Measurements from ENCODE around the gene CPLX3.

The CPLX3 gene

GRCh38 chr15:74788683-74789151, 37.7 kb upstream of the CPLX3 start:
- DNase-seq, result no peak

GRCh38 chr15:74789171-74789631, 37.2 kb upstream of the CPLX3 start:
- DNase-seq, result no peak

- DNase-seq, result no peak
Measured at GRCh38 chr15:74789741-74790079, 36.7 kb upstream of the CPLX3 start.

- no peak for DNase-seq
Measured at GRCh38 chr15:74790080-74790916, 36.1 kb upstream of the CPLX3 start.

GRCh38 chr15:74791007-74791406, 35.4 kb upstream of the CPLX3 start:
- DNase-seq, result no peak

- DNase-seq, result no peak
Measured at GRCh38 chr15:74791667-74792066, 34.8 kb upstream of the CPLX3 start.

GRCh38 chr15:74792227-74793016, 34.0 kb upstream of the CPLX3 start:
- DNase-seq, result no peak

- DNase-seq, result no peak
Measured at GRCh38 chr15:74793135-74794028, 33.0 kb upstream of the CPLX3 start.

GRCh38 chr15:74794248-74794969, 32.0 kb upstream of the CPLX3 start:
- DNase-seq, result no peak

- DNase-seq, result no peak
Measured at GRCh38 chr15:74794970-74795349, 31.5 kb upstream of the CPLX3 start.

- DNase-seq, result no peak
Measured at GRCh38 chr15:74795966-74796625, 30.3 kb upstream of the CPLX3 start.

- DNase-seq, result no peak
Measured at GRCh38 chr15:74798388-74799254, 27.8 kb upstream of the CPLX3 start.

GRCh38 chr15:74799255-74799855, 27.1 kb upstream of the CPLX3 start:
- no peak for DNase-seq

GRCh38 chr15:74799856-74800558, 26.4 kb upstream of the CPLX3 start:
- peak; percentile 71 for DNase-seq

- DNase-seq, result no peak
Measured at GRCh38 chr15:74800559-74801094, 25.8 kb upstream of the CPLX3 start.

- DNase-seq, result no peak
Measured at GRCh38 chr15:74801311-74801997, 25.0 kb upstream of the CPLX3 start.

- DNase-seq, result no peak
Measured at GRCh38 chr15:74802290-74802689, 24.1 kb upstream of the CPLX3 start.

- DNase-seq, result no peak
Measured at GRCh38 chr15:74802862-74803447, 23.5 kb upstream of the CPLX3 start.
